HPDE6-E6E7 (cell line): ENCODE results near the gene RBM20.
"Not testable (repeated sequence)": the region's sequence is repeated elsewhere in the genome, so short reads cannot be mapped to it uniquely, and the experiment has no call there.

ENCODE experiments used
- DNase-seq: peaks from one replicate; pipeline ENCODE4 v3.0.0; 2011; ENCODE audit warnings: missing footprints; ENCODE audit errors: extremely low spot score

Gene RBM20

GRCh38 chr10:110648692-110649346 is 4.7 kb downstream of the RBM20 start:
- DNase-seq = no peak

GRCh38 chr10:110649347-110650264 is 5.5 kb downstream of the RBM20 start:
- no peak for DNase-seq

GRCh38 chr10:110650265-110650668 is 6.1 kb downstream of the RBM20 start:
- DNase-seq = no peak

GRCh38 chr10:110651044-110651958 is 7.2 kb downstream of the RBM20 start:
- DNase-seq = no peak

GRCh38 chr10:110652475-110653118 is 8.5 kb downstream of the RBM20 start:
- DNase-seq = no peak

GRCh38 chr10:110655320-110655719 is 11.2 kb downstream of the RBM20 start:
- DNase-seq = no peak

GRCh38 chr10:110656612-110657011 is 12.5 kb downstream of the RBM20 start:
- no peak for DNase-seq

GRCh38 chr10:110657973-110658691 is 14.0 kb downstream of the RBM20 start:
- DNase-seq = no peak

- DNase-seq = no peak
These were observed 15.4 kb downstream of the RBM20 start for GRCh38 chr10:110659558-110659957.

- DNase-seq = not testable (repeated sequence)
These were observed 16.2 kb downstream of the RBM20 start for GRCh38 chr10:110660289-110660688.

GRCh38 chr10:110661292-110661691 is 17.2 kb downstream of the RBM20 start:
- DNase-seq = no peak

- peak; percentile 54 for DNase-seq
These were observed 20.6 kb downstream of the RBM20 start for GRCh38 chr10:110664483-110665420.

GRCh38 chr10:110666259-110666658 is 22.1 kb downstream of the RBM20 start:
- DNase-seq = not testable (repeated sequence)

- no peak for DNase-seq
These were observed 22.5 kb downstream of the RBM20 start for GRCh38 chr10:110666673-110667072.

- DNase-seq = no peak
These were observed 23.6 kb downstream of the RBM20 start for GRCh38 chr10:110667620-110668343.

- DNase-seq = no peak
These were observed 24.3 kb downstream of the RBM20 start for GRCh38 chr10:110668443-110668842.

GRCh38 chr10:110670335-110670734 is 26.2 kb downstream of the RBM20 start:
- DNase-seq = no peak

GRCh38 chr10:110671788-110672579 is 27.8 kb downstream of the RBM20 start:
- peak; percentile 71 for DNase-seq
